ENCODE results near the gene DNM2. TPM values are rescaled to one million over a fixed set of nuclear protein-coding genes. Genes with fewer than 3 reads are reported as not detected.
"Not testable (repeated sequence)": the region's sequence is repeated elsewhere in the genome, so short reads cannot be mapped to it uniquely, and the experiment has no call there.

Gene DNM2
- total RNA-seq, 1 donor from 2014 or later = 410 TPM

DNA sequence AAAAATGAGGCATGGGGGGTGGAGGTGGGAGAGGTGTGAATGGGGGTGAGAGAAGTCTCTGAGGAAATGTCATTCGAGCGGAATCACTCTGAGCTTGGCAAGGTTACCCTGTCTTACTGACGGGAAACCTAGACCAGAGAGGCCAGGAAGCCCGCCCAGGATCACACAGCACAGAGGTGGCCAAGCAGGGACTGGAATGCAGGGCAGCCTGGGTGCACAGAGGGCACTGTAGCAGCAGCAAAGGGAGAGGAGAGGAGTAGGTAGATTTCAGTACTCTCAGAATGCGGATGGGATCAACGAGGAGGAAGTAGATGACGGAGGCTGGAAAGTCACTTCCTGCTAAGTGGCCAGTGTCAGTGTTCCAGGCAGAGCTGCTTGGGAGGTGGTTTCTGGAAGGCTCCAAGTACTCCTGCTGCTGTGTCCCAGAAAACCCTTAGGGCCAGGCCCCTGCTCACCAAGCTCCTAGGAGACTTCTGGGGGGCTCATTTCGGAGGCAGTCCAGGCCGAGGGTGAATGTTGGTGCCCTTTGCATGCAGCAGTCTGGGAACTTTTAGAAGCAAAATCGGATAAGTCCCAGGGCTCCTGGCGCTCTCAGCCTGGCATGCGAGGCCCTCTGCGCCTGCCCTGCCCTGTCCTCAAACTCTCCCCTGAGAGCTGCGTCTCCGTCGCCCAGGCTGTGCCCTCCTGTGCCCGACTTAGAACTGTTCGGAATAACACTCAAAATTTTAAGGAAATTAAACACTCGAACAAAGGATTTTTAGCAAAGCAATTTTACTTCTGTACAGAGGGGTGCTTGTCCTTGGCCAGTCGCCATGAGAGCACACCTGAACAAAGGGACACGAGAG, 33.5 kb downstream of the DNM2 start:
- intact Hi-C loops (cut with micrococcal nuclease) = no loop called here

GRCh38 chr19:10752237-10752912, 34.5 kb downstream of the DNM2 start:
- intact Hi-C loops (cut with micrococcal nuclease) = no loop called here

DNA sequence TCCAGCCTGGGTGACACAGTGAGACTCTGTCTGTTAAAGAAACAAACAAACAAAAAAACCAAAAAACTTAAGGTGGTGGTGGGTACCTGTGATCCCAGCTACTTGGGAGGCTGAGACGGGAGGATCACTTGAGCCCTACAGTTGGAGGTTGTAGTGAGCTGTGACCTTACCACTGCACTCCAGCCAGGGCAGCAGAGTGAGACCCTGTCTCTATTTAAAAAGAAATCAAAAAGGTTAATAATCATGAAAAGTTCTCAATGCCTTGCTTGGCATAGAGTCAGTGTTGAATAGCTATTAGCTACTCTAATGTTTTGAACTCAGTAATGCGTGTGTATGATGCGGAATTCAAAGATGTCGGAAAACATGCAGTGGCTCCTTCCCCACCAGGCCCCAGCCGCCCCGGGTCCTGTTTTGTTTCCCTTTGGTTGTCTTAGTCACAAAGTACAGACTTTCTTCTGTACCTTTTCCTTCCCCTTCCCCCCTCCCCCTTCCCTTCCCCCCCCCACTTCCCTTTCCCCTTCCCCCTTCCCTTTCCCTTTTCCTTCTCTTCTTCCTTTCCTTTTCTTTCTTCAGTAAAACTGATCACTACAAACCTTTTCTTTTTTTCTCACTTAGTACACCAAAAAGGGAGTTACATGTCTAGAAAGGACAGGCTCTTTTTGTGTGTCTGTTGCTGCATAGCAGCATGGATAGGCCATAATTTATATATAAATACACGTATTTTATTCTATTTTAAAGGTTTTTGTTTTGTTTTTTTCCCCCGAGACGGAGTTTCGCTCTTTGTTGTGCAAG, 35.2 kb downstream of the DNM2 start:
- intact Hi-C loops (cut with micrococcal nuclease) = no loop called here

GRCh38 chr19:10756371-10756770, 38.5 kb downstream of the DNM2 start:
- intact Hi-C loops (cut with micrococcal nuclease) = no loop called here

DNA sequence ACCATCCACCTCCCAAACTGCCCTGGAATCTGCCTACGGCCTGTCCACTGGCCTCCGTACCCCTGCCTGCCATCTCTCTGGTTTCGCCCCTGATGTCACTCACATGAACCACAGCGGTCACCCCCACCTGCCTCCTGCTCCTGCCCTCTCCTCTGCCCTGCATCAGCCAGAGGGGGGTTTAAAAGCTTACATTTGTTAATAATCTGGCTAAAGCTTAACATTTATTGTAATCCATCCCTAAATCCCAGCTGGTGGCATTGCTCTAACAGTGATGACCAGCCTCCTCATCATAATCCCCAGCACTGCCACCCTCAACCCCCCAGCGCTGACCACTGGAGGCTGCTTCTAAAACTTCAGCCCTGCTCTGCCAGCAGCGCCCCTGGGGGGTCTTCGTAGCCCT, 38.9 kb downstream of the DNM2 start:
- intact Hi-C loops (cut with micrococcal nuclease) = no loop called here

GRCh38 chr19:10758050-10758449, 40.2 kb downstream of the DNM2 start:
- intact Hi-C loops (cut with micrococcal nuclease) = not testable (repeated sequence)

- intact Hi-C loops (cut with micrococcal nuclease) = loop anchor here (1.0 kb wide), 6 partner anchors 15 to 105 kb away; partner anchors contain the start of genes ILF3 and TMED1
Observed at GRCh38 chr19:10758978-10759377, 41.1 kb downstream of the DNM2 start.

DNA sequence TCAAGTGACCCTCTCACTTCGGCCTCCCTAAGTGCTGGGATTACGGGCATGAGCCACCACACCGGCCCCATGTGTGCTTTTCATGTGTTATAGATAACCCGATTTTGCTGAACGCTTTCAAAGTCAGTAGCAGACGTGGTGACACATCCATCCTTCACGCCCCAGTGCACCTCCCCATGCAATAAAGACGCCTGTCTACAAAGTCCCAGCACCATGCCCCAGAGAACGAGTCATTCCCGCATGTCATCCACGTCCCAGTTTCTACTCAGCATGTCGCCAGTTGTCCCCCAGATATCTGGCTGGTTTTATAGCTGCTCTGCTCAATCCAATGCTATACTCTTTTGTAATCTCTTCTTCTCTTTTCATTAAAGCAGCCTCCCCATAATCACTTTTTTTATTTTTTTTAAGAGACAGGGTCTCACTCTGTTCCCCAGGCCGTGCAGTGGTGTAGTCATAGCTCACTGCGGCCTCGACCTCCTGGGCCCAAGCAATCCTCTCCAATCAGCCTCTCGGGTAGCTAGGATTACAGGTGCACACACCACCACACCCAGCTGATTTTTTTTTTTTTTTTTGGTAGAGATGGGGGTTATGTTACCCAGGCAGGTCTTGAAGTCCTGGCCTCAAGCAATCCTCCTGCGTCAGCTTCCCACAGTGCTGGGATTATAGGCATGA, 42.5 kb downstream of the DNM2 start:
- intact Hi-C loops (cut with micrococcal nuclease) = loop anchor here (5.0 kb wide), 1 partner anchor 193 kb away; the partner anchor contains the start of genes CDKN2D and KRI1

- intact Hi-C loops (cut with micrococcal nuclease) = loop anchor here (5.0 kb wide), 1 partner anchor 194 kb away; the partner anchor contains the start of genes CDKN2D and KRI1
Observed at GRCh38 chr19:10761443-10762250, 43.8 kb downstream of the DNM2 start.

GRCh38 chr19:10762656-10763055, 44.8 kb downstream of the DNM2 start:
- intact Hi-C loops (cut with micrococcal nuclease) = loop anchor here (5.0 kb wide), 1 partner anchor 195 kb away; the partner anchor contains the start of genes CDKN2D and KRI1

GRCh38 chr19:10763411-10763810, 45.5 kb downstream of the DNM2 start:
- intact Hi-C loops (cut with micrococcal nuclease) = loop anchor here (5.0 kb wide), 1 partner anchor 196 kb away; the partner anchor contains the start of genes CDKN2D and KRI1

DNA sequence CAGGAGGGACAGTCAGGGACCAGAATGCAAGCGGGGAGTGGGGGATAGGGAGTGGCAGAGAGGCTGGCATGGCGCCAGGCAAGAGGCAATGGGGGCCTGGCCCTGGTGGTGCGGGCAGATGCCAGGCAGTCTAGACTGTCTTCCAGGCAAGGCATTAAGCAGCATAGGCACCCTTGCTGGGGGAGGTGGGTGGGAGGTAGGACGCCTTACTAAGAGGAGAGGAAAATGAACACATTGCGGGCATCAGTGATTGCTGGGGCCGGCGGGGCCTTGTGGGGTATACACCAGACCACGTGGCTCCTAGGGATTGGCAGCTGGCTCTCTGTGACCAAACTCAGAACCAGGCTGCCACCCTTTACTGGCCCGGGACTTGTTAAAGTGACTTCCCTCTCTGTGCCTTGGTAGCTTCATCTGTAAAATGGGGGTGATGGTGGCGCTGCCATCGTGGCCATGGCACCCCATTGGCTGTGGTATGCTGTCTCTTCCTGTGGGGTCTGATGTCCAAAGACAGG, 46.0 kb downstream of the DNM2 start:
- intact Hi-C loops (cut with micrococcal nuclease) = loop anchor here (5.0 kb wide), 1 partner anchor 197 kb away; the partner anchor contains the start of genes CDKN2D and KRI1

DNA sequence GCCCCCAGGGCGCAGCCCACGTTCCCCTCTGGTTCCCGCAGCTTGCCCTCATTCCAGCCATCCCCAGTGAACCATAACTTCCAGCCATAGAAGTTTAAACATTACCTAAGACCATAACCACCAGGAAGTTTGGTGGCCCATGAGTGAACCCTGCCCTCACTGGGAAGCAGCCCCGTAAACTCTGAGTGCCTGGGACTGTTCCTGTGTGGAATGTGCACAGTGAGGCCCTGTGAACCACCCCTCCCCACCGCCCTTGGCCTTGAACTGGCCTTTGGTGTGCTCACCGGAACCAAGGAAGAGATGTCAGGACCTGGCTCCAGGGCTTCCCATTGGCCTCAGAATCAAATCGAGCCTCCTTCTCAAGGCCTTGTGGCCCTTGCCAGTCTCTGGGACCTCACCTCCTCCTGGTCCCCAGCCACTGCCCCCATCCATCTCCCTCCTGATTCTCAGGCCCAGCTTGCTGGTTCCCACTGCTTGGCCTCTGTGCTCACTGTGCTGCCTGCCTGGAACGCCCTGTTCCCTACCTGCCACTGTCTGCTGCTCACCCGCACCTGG, 46.5 kb downstream of the DNM2 start:
- intact Hi-C loops (cut with micrococcal nuclease) = loop anchor here (5.0 kb wide), 1 partner anchor 197 kb away; the partner anchor contains the start of genes CDKN2D and KRI1

GRCh38 chr19:10766049-10766623, 48.3 kb downstream of the DNM2 start:
- intact Hi-C loops (cut with micrococcal nuclease) = no loop called here

DNA sequence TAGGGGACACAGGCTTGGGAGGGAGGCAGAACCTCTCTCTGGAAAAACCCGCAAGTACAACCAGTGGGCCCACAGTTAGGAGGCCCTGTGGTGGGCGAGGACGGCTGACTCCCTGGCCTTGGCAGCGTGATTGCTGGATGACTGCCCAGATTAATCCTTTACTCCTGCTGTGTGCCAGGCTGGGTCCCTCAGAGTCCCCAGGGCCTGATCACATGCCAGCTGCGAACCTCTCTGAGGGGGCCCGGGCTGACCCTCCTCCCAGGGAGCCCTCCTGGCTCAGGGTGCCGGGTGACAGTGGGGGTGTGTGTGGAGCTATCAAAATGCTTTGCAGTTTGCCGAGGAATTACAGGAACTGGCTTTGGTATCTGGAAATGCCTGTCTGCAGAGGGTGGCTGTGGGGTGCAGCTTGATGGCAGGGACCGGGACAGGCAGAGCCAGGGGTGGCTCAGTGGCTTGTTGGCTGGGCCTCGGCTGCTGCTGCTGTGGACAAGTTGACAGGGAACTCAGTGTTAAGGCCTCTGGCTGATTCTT, 48.9 kb downstream of the DNM2 start:
- intact Hi-C loops (cut with micrococcal nuclease) = no loop called here

DNA sequence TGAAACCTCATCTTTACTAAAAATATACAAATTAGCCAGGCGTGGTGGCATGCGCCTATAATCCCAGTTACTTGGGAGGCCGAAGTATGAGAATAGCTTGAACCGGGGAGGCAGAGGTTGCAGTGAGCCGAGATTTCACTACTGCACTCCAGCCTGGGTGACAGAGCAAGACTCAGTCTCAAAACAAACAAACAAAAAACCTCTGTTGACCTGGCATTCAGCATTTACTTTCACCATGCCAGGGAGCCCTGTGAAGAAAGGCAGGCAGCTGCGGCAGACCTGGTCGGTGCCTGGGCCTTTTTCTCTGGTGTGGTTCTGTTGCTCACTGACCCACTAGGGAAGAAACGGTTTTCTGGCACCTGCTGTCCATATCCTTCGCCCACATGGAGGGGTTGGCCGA, 49.8 kb downstream of the DNM2 start:
- intact Hi-C loops (cut with micrococcal nuclease) = no loop called here

GRCh38 chr19:10768369-10768768, 50.5 kb downstream of the DNM2 start:
- intact Hi-C loops (cut with micrococcal nuclease) = no loop called here

DNA sequence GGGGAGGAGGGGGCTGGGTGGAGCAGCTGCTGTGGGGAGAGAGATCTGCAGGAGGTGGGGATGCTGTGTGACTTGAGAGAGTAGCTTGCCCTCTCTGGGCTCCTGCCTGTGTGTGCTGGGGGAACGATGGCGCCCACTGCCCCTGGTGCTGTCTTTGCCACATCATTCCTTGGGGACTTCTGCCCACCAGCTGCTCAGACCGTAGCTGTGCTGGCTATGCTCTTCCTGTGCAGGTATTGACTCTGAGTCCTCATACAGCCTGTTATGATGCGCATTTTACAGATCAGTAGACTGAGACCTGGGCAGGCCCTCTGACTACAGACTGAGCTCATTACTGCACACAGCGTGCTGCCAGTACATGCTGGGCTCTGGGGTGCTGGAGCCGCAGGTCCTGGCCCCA, 51.1 kb downstream of the DNM2 start:
- intact Hi-C loops (cut with micrococcal nuclease) = no loop called here
